ENCODE results near the gene SLC30A3. TPM values are rescaled to one million over a fixed set of nuclear protein-coding genes. Genes with fewer than 3 reads are reported as not detected.

SLC30A3 gene
- total RNA-seq, 1 experiment from 2014 or later, result not detected

GRCh38 chr2:27214941-27215340 is 47.9 kb downstream of the SLC30A3 start:
- CTCF ChIA-PET, result interaction anchor here (0.5 kb wide), 1 partner anchor 78 kb away, joined by 4 read pairs; no protein-coding TSS in a partner anchor
- no peak overlapping the region for H3K4me3 Mint-ChIP-seq (ENCODE audit: low read depth, unreplicated experiment)
- intact Hi-C loops (cut with micrococcal nuclease; ENCODE audit: unreplicated experiment), result no loop called here

GRCh38 chr2:27212626-27213471 is 50.0 kb downstream of the SLC30A3 start:
- Mint-ChIP-seq H3K4me3 (ENCODE audit: low read depth, unreplicated experiment) (peak overlapping the region; percentile 99), H3K9me3 (ENCODE audit: low read depth, unreplicated experiment) (no peaks in the 10 kb centered on the region), H3K27ac (ENCODE audit: unreplicated experiment) (peak overlapping the region; percentile 85), H3K4me1 (ENCODE audit: low read depth, unreplicated experiment) (peaks cover 28% of the 10 kb centered on the region), H3K27me3 (ENCODE audit: unreplicated experiment) (no peaks in the 10 kb centered on the region), H3K36me3 (ENCODE audit: insufficient read depth, unreplicated experiment) (peaks cover 54% of the 10 kb centered on the region)
- CTCF ChIA-PET, result interaction anchor here (0.6 to 0.8 kb wide), 2 partner anchors 67 to 78 kb away, joined by 3 read pairs; partner anchors contain the start of gene PREB
- BruUV-seq (replicated peaks), result TSS peak; percentile 47
- no peak for DNase-seq
- TF ChIP-seq CTCF (IDR thresholded peaks at IDR 0.05; ENCODE audit: unreplicated experiment), result no peak
- intact Hi-C loops (cut with micrococcal nuclease; ENCODE audit: unreplicated experiment), result no loop called here

More at GRCh38 chr2:27214941-27215340, 47.9 kb downstream of the SLC30A3 start:
- no peak for TF ChIP-seq CTCF (IDR thresholded peaks at IDR 0.05; ENCODE audit: unreplicated experiment)
- H3K27me3 Mint-ChIP-seq (ENCODE audit: unreplicated experiment), result no peaks in the 10 kb centered on the region
- H3K4me1 Mint-ChIP-seq (ENCODE audit: low read depth, unreplicated experiment), result peaks cover 38% of the 10 kb centered on the region
- no peak overlapping the region for H3K27ac Mint-ChIP-seq (ENCODE audit: unreplicated experiment)
- no peaks in the 10 kb centered on the region for H3K9me3 Mint-ChIP-seq (ENCODE audit: low read depth, unreplicated experiment)
- peaks cover 69% of the 10 kb centered on the region for H3K36me3 Mint-ChIP-seq (ENCODE audit: insufficient read depth, unreplicated experiment)
- no TSS peak for BruUV-seq (replicated peaks)
- no peak for DNase-seq

- H3K27me3 Mint-ChIP-seq (ENCODE audit: unreplicated experiment), result no peaks in the 10 kb centered on the region
- BruUV-seq (replicated peaks), result no TSS peak
- TF ChIP-seq CTCF (IDR thresholded peaks at IDR 0.05; ENCODE audit: unreplicated experiment), result no peak
- H3K4me3 Mint-ChIP-seq (ENCODE audit: low read depth, unreplicated experiment), result peak within 1 kb of the TSS; percentile 99
- intact Hi-C loops (cut with micrococcal nuclease; ENCODE audit: unreplicated experiment), result no loop called here
- H3K9me3 Mint-ChIP-seq (ENCODE audit: low read depth, unreplicated experiment), result no peaks in the 10 kb centered on the region
- CTCF ChIA-PET, result no interaction called here
- peaks cover 49% of the 10 kb centered on the region for H3K36me3 Mint-ChIP-seq (ENCODE audit: insufficient read depth, unreplicated experiment)
- peaks cover 22% of the 10 kb centered on the region for H3K4me1 Mint-ChIP-seq (ENCODE audit: low read depth, unreplicated experiment)
- H3K27ac Mint-ChIP-seq (ENCODE audit: unreplicated experiment), result peak within 1 kb of the TSS; percentile 85
- peak; percentile 93 for DNase-seq
Observed at GRCh38 chr2:27211943-27212625, 50.8 kb downstream of the SLC30A3 start, which contains the start of the genes ATRAID and SLC5A6. ATRAID (plus strand) TSS chr2:27212041; CDS start chr2:27212369, 328 bp downstream. SLC5A6 (minus strand) TSS chr2:27212268; CDS start chr2:27207650, 4,618 bp downstream.

- Mint-ChIP-seq H3K9me3 (ENCODE audit: low read depth, unreplicated experiment) (no peaks in the 10 kb centered on the region), H3K36me3 (ENCODE audit: insufficient read depth, unreplicated experiment) (peaks cover 46% of the 10 kb centered on the region), H3K4me3 (ENCODE audit: low read depth, unreplicated experiment) (peak overlapping the region; percentile 99), H3K4me1 (ENCODE audit: low read depth, unreplicated experiment) (peaks cover 15% of the 10 kb centered on the region), H3K27ac (ENCODE audit: unreplicated experiment) (peak overlapping the region; percentile 85), H3K27me3 (ENCODE audit: unreplicated experiment) (no peaks in the 10 kb centered on the region)
- BruUV-seq (replicated peaks), result TSS peak; percentile 79
- TF ChIP-seq CTCF (IDR thresholded peaks at IDR 0.05; ENCODE audit: unreplicated experiment), result no peak
- no peak for DNase-seq
- CTCF ChIA-PET, result interaction anchor here (0.6 kb wide), 1 partner anchor 233 kb away, joined by 4 read pairs; no protein-coding TSS in a partner anchor
- intact Hi-C loops (cut with micrococcal nuclease; ENCODE audit: unreplicated experiment), result no loop called here
Observed at GRCh38 chr2:27211241-27211942, 51.5 kb downstream of the SLC30A3 start.
